ENCODE results near the gene HOXB3. TPM values are rescaled to one million over a fixed set of nuclear protein-coding genes. Genes with fewer than 3 reads are reported as not detected.

HOXB3 gene
- total RNA-seq, 1 experiment from 2014 or later: not detected

- no peak overlapping the region for H3K27ac Mint-ChIP-seq
- TF ChIP-seq CTCF (conservative IDR thresholded peaks at IDR 0.05): no peak
- no peak overlapping the region for H2BK12ac ChIP-seq (ENCODE audit: insufficient read length, low read depth, low read length)
- H3K9me3 ChIP-seq (ENCODE audit: control insufficient read depth, low read depth, low read length): no peaks in the 10 kb centered on the region
- H2AK5ac ChIP-seq (ENCODE audit: insufficient read length, low read length): no peak overlapping the region
- no peak for DNase-seq
- no peak overlapping the region for H3K18ac ChIP-seq (ENCODE audit: insufficient read length, low read depth, low read length)
- H4K8ac ChIP-seq (replicated peaks; ENCODE audit: insufficient read length, low read depth, low read length): no peak overlapping the region
- peaks cover 99% of the 10 kb centered on the region for H3K27me3 ChIP-seq (ENCODE audit: insufficient read depth, low read length)
- no peak overlapping the region for H3K23ac ChIP-seq (ENCODE audit: insufficient read length, low read depth, low read length)
- no peaks in the 10 kb centered on the region for H3K36me3 Mint-ChIP-seq (ENCODE audit: insufficient read depth in 1 of 3, low read depth in 3 of 3)
- no peak overlapping the region for H3T11ph ChIP-seq (ENCODE audit: low read length)
- no peak overlapping the region for H2BK20ac ChIP-seq (ENCODE audit: low read depth, low read length, poor library complexity, severe bottlenecking)
- no peak overlapping the region for H2BK15ac ChIP-seq (ENCODE audit: low read depth, low read length)
- H3K14ac ChIP-seq (ENCODE audit: insufficient read depth, low read length): no peak overlapping the region
- H2AFZ ChIP-seq (ENCODE audit: low read length): no peak overlapping the region
- no peak overlapping the region for H3K4me2 ChIP-seq (ENCODE audit: insufficient read depth, insufficient read length, low read length)
- H3K4ac ChIP-seq (ENCODE audit: low read depth, low read length): no peak overlapping the region
- H3K27ac ChIP-seq (ENCODE audit: insufficient read length, low read depth, low read length): no peak overlapping the region
- no peak overlapping the region for H3K9ac ChIP-seq (ENCODE audit: extremely low read depth, insufficient read length, low read length)
- peaks cover 0 to 24% of the 10 kb centered on the region in 2 experiments; a peak in 4 of 5 replicates for H3K9me3 Mint-ChIP-seq
- H3K56ac ChIP-seq (ENCODE audit: insufficient read length, low read depth, low read length): no peak overlapping the region
- no peaks in the 10 kb centered on the region for H3K79me1 ChIP-seq (ENCODE audit: insufficient read depth, low read depth, low read length, poor library complexity, severe bottlenecking)
- H4K20me1 ChIP-seq (ENCODE audit: control insufficient read depth, insufficient read depth, insufficient read length): no peaks in the 10 kb centered on the region
- H3K4me3 Mint-ChIP-seq: no peak overlapping the region; a peak in 2 of 5 replicates
- H4K5ac ChIP-seq (ENCODE audit: insufficient read length, low read depth, low read length): no peak overlapping the region
- no peaks in the 10 kb centered on the region for H3K79me2 ChIP-seq (ENCODE audit: insufficient read depth, low read length)
- peaks cover 100% of the 10 kb centered on the region for H3K27me3 Mint-ChIP-seq (ENCODE audit: low read depth)
- H2BK5ac ChIP-seq (ENCODE audit: insufficient read length, low read length): no peak overlapping the region
- H4K91ac ChIP-seq (ENCODE audit: insufficient read length, low read depth, low read length): no peak overlapping the region
- H3K4me1 ChIP-seq (ENCODE audit: insufficient read depth, low read length): no peaks in the 10 kb centered on the region
- WGBS (ENCODE audit: extremely low coverage, insufficient read length, low lambda C conversion rate): no CpG with 5 or more reads among the region's 7 CpGs
- no peak overlapping the region for H2BK120ac ChIP-seq (ENCODE audit: low read depth, low read length, poor library complexity, severe bottlenecking)
- H3K23me2 ChIP-seq (ENCODE audit: insufficient read length, low read depth, low read length, poor library complexity, severe bottlenecking): no peaks in the 10 kb centered on the region
- H3K4me1 Mint-ChIP-seq: peaks cover 8 to 28% of the 10 kb centered on the region in 2 experiments
These were observed 8.7 kb upstream of the HOXB3 start for GRCh38 chr17:48598736-48599135.
